HCT116 (cell line): ENCODE data around the gene NMUR1. TPM values are rescaled to one million over a fixed set of nuclear protein-coding genes. Genes with fewer than 3 reads are reported as not detected.

Experiments
- ATAC-seq: fragments of 200-7000 bp; cut with Tn5 transposase; 2 replicates; pipeline ENCODE4 v1.9.1; 2020; ENCODE audit warnings: mild to moderate bottlenecking, moderate library complexity
- BruUV-seq: library from RNA; stranded (reverse); fragments of 400-500 nt; replicated peaks from 2 replicates; lab custom pipeline; 2021; lab: Mats Ljungman, UMichigan
- CTCF ChIA-PET: fragments of 300-600 bp; sonication (Branson Sonifier 250); formaldehyde crosslinking; loops from one replicate; lab custom pipeline; 2021; ENCODE audit warnings: antibody characterized with exemption; lab: Charles Lee
- POLR2A ChIA-PET: fragments of 300-600, 350-600 bp; sonication (Branson Sonifier 250); formaldehyde crosslinking; loops from one replicate; lab custom pipeline; 2021; ENCODE audit warnings: antibody characterized with exemption; lab: Charles Lee
- RAD21 ChIA-PET, 2 experiments: fragments of 300-600 bp; sonication (Branson Sonifier 250); formaldehyde crosslinking; loops; one replicate each; lab custom pipeline; 2023; ENCODE audit warnings: low total read pairs in 2 of 2; ENCODE audit not compliant: uncharacterized antibody in 2 of 2, unreplicated experiment in 2 of 2, low non-redundant PET in 1 of 2; lab: Charles Lee
- DNase-seq: peaks from one replicate; pipeline ENCODE4 v3.0.0-alpha.2; 2010; ENCODE audit warnings: low read depth, low spot score
- H2AFZ ChIP-seq: fragments of 200-600 bp; shearing (Covaris generic), sonication (generic); 2 replicates; pipeline ENCODE4 v1.6.1; 2017; ENCODE audit warnings: low read depth, mixed run types, mixed read lengths, antibody characterized with exemption, low read length; ENCODE audit not compliant: poor library complexity, severe bottlenecking
- H3K27ac ChIP-seq: 2 replicates; pipeline ENCODE4 v1.5.1; 2012; ENCODE audit warnings: low read depth, low read length
- H3K27me3 ChIP-seq: fragments of 200-600 bp; sonication (generic); 2 replicates; pipeline ENCODE4 v1.6.1; 2016; ENCODE audit warnings: mixed run types, low read length, mixed read lengths; ENCODE audit not compliant: insufficient read depth
- H3K36me3 ChIP-seq, 2 experiments: fragments of 200-500 bp in 1 of 2; fragments of 200-600 bp in 1 of 2; sonication (Bioruptor generic) in 1 of 2; sonication (generic) in 1 of 2; 2 replicates each; pipeline versions ENCODE4 v1.5.1 to v1.6.1; 2014 to 2016; ENCODE audit warnings: low read length in 2 of 2, inconsistent platforms in 1 of 2, mixed read lengths in 1 of 2, mixed run types in 1 of 2; ENCODE audit not compliant: insufficient read depth in 2 of 2, control insufficient read depth in 1 of 2
- H3K4me1 ChIP-seq, 2 experiments: fragments of 200-600 bp in 1 of 2; sonication (generic) in 1 of 2; 2 replicates each; pipeline versions ENCODE4 v1.5.1 to v1.6.1; 2012 to 2017; ENCODE audit warnings: low read length in 2 of 2, inconsistent platforms in 1 of 2, mild to moderate bottlenecking in 1 of 2, mixed read lengths in 1 of 2, mixed run types in 1 of 2, moderate library complexity in 1 of 2; ENCODE audit not compliant: insufficient read depth in 2 of 2, control insufficient read depth in 1 of 2
- H3K4me2 ChIP-seq: fragments of 200-600 bp; sonication (generic); 2 replicates; pipeline ENCODE4 v1.6.1; 2017; ENCODE audit warnings: mixed run types, low read length, mixed read lengths
- H3K4me3 ChIP-seq, 2 experiments: fragments of 200-600 bp in 1 of 2; sonication (generic) in 1 of 2; replicated peaks in 1 of 2; 2 replicates each; pipeline ENCODE4 v1.5.1; 2011 to 2016; ENCODE audit warnings: low read length in 2 of 2, control low read depth in 1 of 2, low read depth in 1 of 2, mild to moderate bottlenecking in 1 of 2, mixed read lengths in 1 of 2, mixed run types in 1 of 2
- H3K79me2 ChIP-seq: fragments of 200-600 bp; sonication (generic); 2 replicates; pipeline ENCODE4 v1.6.1; 2017; ENCODE audit warnings: mild to moderate bottlenecking, mixed run types, low read length, moderate library complexity, mixed read lengths; ENCODE audit not compliant: insufficient read depth
- H3K9ac ChIP-seq: fragments of 200-600 bp; sonication (generic); 2 replicates; pipeline ENCODE4 v1.6.1; 2016; ENCODE audit warnings: low read length, mixed read lengths
- H3K9me2 ChIP-seq: fragments of 200-600 bp; sonication (generic), shearing (Covaris generic); 2 replicates; pipeline ENCODE4 v1.6.1; 2017; ENCODE audit warnings: mixed run types, mild to moderate bottlenecking, moderate library complexity; ENCODE audit not compliant: insufficient read depth
- H3K9me3 ChIP-seq, 2 experiments: fragments of 200-500 bp in 1 of 2; fragments of 200-600 bp in 1 of 2; sonication (Bioruptor generic) in 1 of 2; sonication (generic) in 1 of 2; 2 replicates each; pipeline ENCODE4 v1.6.1; 2014 to 2017; ENCODE audit warnings: low read length in 2 of 2, mixed read lengths in 2 of 2, inconsistent platforms in 1 of 2, low read depth in 1 of 2, mild to moderate bottlenecking in 1 of 2, mixed run types in 1 of 2, moderate library complexity in 1 of 2; ENCODE audit not compliant: control insufficient read depth in 1 of 2, insufficient read depth in 1 of 2
- H4K20me1 ChIP-seq: fragments of 200-600 bp; sonication (generic), shearing (Covaris generic); 2 replicates; pipeline ENCODE4 v1.6.1; 2017; ENCODE audit warnings: mixed run types, mild to moderate bottlenecking, moderate library complexity; ENCODE audit not compliant: insufficient read depth
- CBX3 ChIP-seq: IDR thresholded peaks from 2 replicates; pipeline ENCODE4 v1.6.1; 2012; ENCODE audit warnings: low read depth
- CEBPB ChIP-seq: IDR thresholded peaks from 2 replicates; pipeline ENCODE4 v1.6.1; 2012; ENCODE audit warnings: low read depth
- ELF1 ChIP-seq: IDR thresholded peaks from 2 replicates; pipeline ENCODE4 v1.6.1; 2012; ENCODE audit warnings: low read depth, borderline replicate concordance
- EZH2 ChIP-seq: fragments of 200-600 bp; sonication (generic); IDR thresholded peaks from 2 replicates; pipeline ENCODE4 v1.6.1; 2017; ENCODE audit warnings: antibody characterized with exemption, mixed run types
- FOSL1 ChIP-seq: IDR thresholded peaks from 2 replicates; pipeline ENCODE4 v1.6.1; 2012; ENCODE audit warnings: low read depth
- JUND ChIP-seq: IDR thresholded peaks from 2 replicates; pipeline ENCODE4 v1.6.1; 2012
- POLR2AphosphoS5 ChIP-seq: IDR thresholded peaks from 2 replicates; pipeline ENCODE4 v1.6.1; 2011; ENCODE audit warnings: mild to moderate bottlenecking, low read depth, low read length, moderate library complexity
- RAD21 ChIP-seq: IDR thresholded peaks from 2 replicates; pipeline ENCODE4 v1.6.1; 2012; ENCODE audit warnings: low read depth, mild to moderate bottlenecking
- TCF7L2 ChIP-seq: IDR thresholded peaks from 2 replicates; pipeline ENCODE4 v1.7.0; 2011; ENCODE audit warnings: borderline replicate concordance, inconsistent platforms; ENCODE audit not compliant: insufficient read depth, insufficient read length; ENCODE audit errors: extremely low read depth
- ZFX ChIP-seq: fragments of 450-650 bp; IDR thresholded peaks from 2 replicates; pipeline ENCODE4 v1.6.1; 2017
- intact Hi-C: fragments of 100-400 bp; cut with micrococcal nuclease; formaldehyde crosslinking; loops from 2 replicates; pipeline ENCODE4 v1.10.0; 2022
- total RNA-seq: library from RNA; stranded (reverse); gene quantifications from one replicate; pipeline ENCODE4 v1.2.1, GENCODE V29; 2021; ENCODE audit not compliant: unreplicated experiment
- TF ChIP-seq, protein P1 (sequence below): IDR thresholded peaks from 2 replicates; pipeline ENCODE4 v1.6.1; 2012
- TF ChIP-seq, protein P2 (sequence below): IDR thresholded peaks from 2 replicates; pipeline ENCODE4 v1.6.1; 2011; ENCODE audit warnings: mild to moderate bottlenecking, low read length, moderate library complexity; ENCODE audit not compliant: insufficient replicate concordance; ENCODE audit errors: extremely low read depth
- TF ChIP-seq, protein P3 (sequence below), 3 experiments: fragments of 200-600 bp in 1 of 3; sonication (generic) in 1 of 3; IDR thresholded peaks in 2 of 3; conservative IDR thresholded peaks in 1 of 3; 2 replicates each; pipeline ENCODE4 v1.5.1; 2012 to 2017; ENCODE audit warnings: low read depth in 2 of 3, low read length in 2 of 3, antibody characterized with exemption in 1 of 3, borderline replicate concordance in 1 of 3, control low read depth in 1 of 3, mild to moderate bottlenecking in 1 of 3, mixed read lengths in 1 of 3, mixed run types in 1 of 3, moderate library complexity in 1 of 3; ENCODE audit not compliant: insufficient read depth in 1 of 3

The NMUR1 gene
- total RNA-seq, 1 experiment from 2014 or later: not detected

DNA sequence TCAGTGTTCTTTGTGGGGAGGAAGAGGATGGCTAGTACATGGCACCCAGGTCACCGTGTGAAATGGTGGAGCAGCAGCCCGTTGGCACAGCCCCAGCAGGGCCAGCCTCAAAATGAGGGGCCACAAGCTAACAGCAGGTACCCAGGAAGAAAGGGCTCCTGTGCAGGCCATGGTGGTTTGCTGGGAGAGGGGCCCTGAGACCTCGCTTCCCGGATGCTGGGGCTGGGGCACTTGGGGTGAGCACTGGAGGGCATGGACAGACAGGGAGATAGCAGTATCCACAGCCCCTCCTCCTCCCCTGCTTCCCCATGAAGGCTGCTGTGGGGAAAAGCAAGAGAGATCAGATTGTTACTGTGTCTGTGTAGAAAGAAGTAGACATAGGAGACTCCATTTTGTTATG, 46.2 kb upstream of the NMUR1 start:
- ATAC-seq: no peak
- no TSS peak for BruUV-seq

More for the DNA sequence above, 46.2 kb upstream of the NMUR1 start:
- Histone ChIP-seq H2AFZ (no peak overlapping the region), H3K9me3 (no peaks in the 10 kb centered on the region), H3K4me1 (no peaks in the 10 kb centered on the region), H3K9me2 (no peaks in the 10 kb centered on the region), H3K27me3 (no peaks in the 10 kb centered on the region), H3K9ac (no peak overlapping the region), H4K20me1 (no peaks in the 10 kb centered on the region), H3K4me2 (no peak overlapping the region), H3K36me3 (no peaks in the 10 kb centered on the region), H3K4me3 (no peak overlapping the region), H3K79me2 (no peaks in the 10 kb centered on the region), H3K27ac (no peak overlapping the region)
- no peak for DNase-seq
- ChIA-PET POLR2A (no interaction called here), RAD21 (no interaction called here), CTCF (no interaction called here)
- intact Hi-C loops: no loop called here
- no peak for TF ChIP-seq CEBPB
- TF ChIP-seq CBX3: no peak
- no peak for TF ChIP-seq JUND
- TF ChIP-seq, protein P1, sequence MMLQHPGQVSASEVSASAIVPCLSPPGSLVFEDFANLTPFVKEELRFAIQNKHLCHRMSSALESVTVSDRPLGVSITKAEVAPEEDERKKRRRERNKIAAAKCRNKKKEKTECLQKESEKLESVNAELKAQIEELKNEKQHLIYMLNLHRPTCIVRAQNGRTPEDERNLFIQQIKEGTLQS: no peak
- no peak for TF ChIP-seq POLR2AphosphoS5
- TF ChIP-seq RAD21: no peak
- TF ChIP-seq, protein P2, sequence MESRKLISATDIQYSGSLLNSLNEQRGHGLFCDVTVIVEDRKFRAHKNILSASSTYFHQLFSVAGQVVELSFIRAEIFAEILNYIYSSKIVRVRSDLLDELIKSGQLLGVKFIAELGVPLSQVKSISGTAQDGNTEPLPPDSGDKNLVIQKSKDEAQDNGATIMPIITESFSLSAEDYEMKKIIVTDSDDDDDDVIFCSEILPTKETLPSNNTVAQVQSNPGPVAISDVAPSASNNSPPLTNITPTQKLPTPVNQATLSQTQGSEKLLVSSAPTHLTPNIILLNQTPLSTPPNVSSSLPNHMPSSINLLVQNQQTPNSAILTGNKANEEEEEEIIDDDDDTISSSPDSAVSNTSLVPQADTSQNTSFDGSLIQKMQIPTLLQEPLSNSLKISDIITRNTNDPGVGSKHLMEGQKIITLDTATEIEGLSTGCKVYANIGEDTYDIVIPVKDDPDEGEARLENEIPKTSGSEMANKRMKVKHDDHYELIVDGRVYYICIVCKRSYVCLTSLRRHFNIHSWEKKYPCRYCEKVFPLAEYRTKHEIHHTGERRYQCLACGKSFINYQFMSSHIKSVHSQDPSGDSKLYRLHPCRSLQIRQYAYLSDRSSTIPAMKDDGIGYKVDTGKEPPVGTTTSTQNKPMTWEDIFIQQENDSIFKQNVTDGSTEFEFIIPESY: no peak
- TF ChIP-seq ZFX: no peak
- TF ChIP-seq TCF7L2: no peak
- no peak for TF ChIP-seq FOSL1
- no peak for TF ChIP-seq ELF1
- TF ChIP-seq, protein P3, sequence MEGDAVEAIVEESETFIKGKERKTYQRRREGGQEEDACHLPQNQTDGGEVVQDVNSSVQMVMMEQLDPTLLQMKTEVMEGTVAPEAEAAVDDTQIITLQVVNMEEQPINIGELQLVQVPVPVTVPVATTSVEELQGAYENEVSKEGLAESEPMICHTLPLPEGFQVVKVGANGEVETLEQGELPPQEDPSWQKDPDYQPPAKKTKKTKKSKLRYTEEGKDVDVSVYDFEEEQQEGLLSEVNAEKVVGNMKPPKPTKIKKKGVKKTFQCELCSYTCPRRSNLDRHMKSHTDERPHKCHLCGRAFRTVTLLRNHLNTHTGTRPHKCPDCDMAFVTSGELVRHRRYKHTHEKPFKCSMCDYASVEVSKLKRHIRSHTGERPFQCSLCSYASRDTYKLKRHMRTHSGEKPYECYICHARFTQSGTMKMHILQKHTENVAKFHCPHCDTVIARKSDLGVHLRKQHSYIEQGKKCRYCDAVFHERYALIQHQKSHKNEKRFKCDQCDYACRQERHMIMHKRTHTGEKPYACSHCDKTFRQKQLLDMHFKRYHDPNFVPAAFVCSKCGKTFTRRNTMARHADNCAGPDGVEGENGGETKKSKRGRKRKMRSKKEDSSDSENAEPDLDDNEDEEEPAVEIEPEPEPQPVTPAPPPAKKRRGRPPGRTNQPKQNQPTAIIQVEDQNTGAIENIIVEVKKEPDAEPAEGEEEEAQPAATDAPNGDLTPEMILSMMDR (IDR thresholded peaks at IDR 0.05 in 2 of 3, conservative IDR thresholded peaks at IDR 0.05 in 1 of 3; ENCODE audit: borderline replicate concordance in 1 of 3, insufficient read depth in 1 of 3, low read depth in 2 of 3, low read length in 2 of 3): no peak
- no peak for TF ChIP-seq EZH2
